CD1c-positive myeloid dendritic cell (primary cell): Measurements from ENCODE around the gene VPS37D.

Experiments
- DNase-seq: peaks from one replicate; pipeline ENCODE4 v3.0.0-alpha.2; 2016; ENCODE audit errors: extremely low spot score

The VPS37D gene

DNA sequence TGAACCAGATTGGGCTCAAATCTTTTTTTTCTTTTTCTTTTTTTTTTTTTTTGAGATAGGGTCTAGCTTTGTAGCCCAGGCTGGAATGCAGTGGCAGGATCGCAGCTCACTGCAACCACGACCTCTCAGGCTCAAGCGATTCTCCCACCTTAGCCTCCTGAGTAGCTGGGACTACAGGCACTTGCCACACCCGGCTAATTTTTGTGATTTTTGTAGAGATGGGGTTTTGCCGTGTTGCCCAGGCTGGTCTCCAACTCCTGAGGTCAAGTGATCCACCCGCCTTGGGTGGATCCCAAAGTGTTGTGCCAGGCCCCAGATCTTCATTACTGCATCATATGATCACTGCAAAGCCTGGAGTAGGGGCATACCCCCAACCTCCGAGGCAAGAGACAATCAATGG lies 12.9 kb downstream of the VPS37D start:
- no peak for DNase-seq

DNA sequence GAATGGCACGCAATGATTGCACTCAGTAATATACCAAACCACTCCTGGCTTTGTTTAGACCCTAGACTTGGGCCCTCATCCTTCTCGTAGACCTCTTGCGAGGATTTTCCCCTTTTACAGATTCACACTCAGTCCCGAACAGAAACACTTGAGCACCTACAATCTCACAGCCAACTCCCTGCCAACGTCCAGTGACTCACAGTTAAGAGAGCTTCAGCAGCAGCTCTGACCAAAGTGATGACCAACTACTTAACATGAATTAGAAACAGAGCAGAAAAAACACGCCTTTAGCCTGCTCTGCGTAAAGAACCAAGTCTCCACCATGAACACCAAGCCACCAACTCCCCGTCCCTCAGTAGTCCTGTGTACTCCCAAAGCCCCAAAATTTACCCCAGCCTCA lies 13.4 kb downstream of the VPS37D start:
- DNase-seq = no peak

DNA sequence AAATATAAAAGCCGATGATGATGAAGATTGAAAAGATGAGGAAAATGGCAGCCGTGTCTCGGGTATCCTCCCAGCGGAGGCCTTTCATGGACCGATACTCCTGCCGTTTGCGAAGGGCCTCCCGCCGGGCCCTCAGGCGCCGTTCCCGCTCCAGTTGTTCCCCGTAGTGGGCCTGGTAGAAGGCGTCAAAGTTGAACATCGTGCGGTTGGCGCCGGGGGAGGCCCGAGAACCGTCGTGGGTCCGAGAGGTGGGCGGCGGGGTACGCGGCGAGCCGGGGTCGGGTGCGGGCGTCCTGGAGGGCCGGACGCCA lies 15.1 kb downstream of the VPS37D start:
- DNase-seq = no peak

DNA sequence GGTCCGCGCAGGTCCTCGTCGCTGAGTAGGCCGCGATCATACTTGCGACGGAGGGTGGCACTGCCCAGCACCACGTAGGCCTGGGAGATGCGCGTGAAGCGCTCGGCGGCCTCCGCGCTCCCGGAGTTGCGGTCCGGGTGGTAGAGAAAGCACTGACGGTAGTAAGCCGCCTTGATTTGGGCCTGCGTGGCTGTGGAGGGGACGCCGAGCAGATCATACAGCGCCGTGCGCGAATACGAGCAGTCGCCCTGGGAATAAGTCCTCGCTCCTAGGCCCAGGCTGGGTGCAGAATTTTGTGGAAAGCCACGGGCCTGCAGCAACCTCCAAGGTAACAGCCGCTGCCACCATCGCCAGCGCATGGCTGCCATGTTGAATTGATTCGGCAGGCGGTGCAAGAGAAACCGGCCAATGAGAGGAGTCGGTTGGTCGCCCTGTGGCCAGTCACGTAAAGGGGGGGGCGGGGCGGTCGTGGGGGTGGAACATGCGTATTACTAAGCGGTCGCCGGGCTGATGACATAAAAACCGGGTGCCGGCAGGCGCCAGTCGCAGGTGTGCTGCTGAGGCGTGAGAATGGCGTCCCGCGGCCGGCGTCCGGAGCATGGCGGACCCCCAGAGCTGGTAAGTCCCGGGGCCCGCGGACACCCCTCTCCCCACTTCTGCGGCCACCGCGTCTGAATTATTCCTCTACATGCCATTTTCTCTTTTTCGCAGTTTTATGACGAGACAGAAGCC lies 15.6 kb downstream of the VPS37D start, which contains the start of the genes BUD23 and DNAJC30:
BUD23 (plus strand) TSS at position 542 of the 732 bp plus-strand sequence; CDS start at position 571, 29 bp downstream.
DNAJC30 (minus strand) TSS at position 398 of the 732 bp plus-strand sequence; CDS start at position 368, 30 bp downstream.
- DNase-seq = peak; percentile 96

DNA sequence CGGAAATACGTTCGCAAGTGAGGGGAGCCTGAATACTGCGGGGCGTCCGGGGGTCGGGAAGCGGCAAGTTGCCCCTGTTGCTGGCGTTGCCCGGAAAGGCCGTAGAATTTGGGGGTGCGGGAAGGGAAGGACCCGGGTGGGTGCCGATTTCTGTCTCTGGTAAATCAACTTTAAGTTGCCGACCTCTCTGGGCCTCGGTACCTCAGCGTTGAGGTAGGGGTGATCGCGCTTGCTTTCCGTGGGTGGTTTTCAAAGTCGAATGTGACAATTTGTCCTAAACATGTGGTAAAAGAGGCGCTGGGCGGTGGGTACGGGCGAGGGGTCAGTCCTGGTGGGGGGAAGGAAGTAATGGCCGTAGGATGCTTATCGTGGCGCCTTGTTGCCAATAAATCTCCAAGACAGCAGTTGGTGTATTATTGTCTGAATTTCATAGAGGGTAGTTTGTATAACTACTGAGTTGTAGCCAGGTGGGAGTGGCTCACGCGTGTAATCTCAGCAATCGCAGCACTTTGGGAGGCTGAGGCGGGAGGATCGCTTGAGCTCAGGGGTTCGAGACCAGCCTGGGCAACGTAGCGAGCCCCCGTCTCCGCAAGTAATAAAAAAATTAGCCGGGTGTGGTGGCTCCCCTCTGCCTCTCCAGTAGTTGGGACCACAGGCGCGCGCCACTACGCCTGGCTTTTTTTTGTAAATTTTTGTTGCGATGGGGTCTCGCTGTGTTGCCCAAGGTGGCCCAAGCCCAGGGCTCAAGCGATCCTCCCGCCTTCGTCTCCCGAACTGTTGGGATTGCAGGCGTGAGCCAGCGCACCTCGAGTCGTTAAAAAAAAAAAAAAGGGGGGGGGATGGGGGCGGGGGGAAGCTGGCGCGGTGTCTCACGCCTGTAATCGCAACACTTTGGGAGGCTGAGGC lies 16.4 kb downstream of the VPS37D start:
- no peak for DNase-seq

DNA sequence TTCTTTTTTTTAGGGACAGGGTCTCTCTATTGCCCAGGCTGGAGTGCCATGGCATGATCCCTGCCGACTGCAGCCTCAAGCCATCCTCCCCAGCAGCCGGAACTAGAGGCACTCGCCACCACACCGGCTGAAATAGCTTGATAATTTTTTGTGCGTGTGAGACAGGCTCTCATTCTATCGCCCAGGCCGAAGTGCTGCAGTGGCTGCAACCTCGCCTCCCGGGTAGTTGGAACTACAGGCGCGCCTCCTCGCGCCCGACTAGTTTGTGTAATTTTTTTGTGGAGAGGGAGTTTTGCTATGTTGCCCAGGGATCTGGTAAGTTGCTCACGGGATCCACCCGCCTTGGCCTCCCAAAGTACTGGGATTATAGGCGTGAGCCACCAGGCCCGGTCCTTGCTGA lies 17.7 kb downstream of the VPS37D start:
- no peak for DNase-seq

DNA sequence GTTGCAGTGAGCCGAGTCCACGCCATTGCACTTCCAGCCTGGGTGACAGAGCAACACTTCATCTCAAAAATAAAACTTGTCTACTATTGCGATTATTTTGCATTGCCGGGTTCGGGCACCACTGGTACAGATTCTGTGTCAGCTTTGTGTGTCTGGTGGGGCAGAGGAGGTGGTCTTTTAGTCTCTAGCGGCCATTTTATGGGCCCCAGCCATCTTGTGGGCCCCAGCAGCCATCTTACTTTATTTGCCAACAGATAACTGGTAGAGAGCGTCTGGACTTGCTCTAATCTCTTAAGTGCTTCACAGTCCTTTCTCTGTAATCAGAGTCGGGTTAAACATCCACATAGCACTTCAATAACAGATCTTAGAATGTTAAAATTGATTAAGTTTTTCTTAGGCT lies 20.7 kb downstream of the VPS37D start:
- DNase-seq = no peak

DNA sequence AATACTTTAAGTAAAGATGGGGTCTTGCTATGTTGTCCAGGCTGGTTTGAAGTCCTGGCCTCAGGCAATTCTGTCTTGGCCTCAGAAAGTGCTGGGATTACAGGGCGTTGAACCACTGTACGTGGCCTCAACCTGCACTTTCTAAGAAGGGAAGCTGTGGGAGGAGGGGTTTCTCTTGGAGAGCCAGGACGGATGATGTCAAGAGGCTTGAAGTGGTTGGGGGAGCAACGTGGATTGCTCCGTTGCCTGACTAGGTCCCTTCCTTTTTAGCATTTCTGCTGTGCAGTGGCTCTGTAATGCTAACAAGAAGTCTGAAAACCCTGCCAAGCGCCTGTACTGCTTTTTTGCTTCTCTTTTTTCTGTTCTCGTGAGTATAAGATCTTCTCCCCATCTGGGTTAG lies 23.0 kb downstream of the VPS37D start:
- DNase-seq = no peak

DNA sequence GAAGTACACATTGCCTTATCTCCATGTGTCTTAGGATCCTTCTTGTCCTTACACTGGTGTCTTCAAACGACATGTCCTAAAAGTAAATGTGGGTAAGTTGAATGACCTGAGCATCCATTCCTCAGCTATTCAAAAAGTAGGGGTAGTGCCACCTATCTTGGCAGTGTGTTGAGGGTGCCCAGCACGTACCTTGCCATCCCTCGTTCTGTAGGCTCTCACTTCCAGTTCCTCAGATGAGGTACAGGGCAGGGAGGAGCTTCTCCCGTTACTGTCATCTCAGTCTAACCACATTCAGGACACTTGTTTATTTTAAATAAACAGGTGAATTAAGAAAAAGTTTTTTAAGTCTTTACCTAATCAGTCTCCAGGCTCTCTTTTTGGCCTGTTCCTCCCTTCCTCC lies 28.7 kb downstream of the VPS37D start:
- DNase-seq = no peak

DNA sequence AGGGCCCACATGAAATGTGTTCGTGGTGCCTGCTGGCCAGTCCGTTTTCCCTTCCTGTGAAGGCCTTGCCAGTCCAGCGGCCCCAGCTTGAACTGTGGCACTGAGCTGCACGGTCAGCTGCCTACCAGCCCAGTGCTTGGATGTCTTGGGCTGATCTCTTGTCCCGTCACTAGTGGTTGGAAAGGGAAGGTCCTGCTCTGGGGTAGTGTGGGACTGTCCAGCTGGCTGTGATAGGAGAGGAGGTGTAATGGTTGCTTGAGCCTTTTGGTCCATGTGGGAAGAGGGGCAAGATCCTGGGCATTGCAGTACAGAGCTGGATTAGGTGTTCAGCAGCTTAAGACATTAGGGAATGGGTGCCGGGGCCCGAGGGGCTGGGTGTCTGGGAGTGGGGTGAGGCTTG lies 30.8 kb downstream of the VPS37D start:
- no peak for DNase-seq

DNA sequence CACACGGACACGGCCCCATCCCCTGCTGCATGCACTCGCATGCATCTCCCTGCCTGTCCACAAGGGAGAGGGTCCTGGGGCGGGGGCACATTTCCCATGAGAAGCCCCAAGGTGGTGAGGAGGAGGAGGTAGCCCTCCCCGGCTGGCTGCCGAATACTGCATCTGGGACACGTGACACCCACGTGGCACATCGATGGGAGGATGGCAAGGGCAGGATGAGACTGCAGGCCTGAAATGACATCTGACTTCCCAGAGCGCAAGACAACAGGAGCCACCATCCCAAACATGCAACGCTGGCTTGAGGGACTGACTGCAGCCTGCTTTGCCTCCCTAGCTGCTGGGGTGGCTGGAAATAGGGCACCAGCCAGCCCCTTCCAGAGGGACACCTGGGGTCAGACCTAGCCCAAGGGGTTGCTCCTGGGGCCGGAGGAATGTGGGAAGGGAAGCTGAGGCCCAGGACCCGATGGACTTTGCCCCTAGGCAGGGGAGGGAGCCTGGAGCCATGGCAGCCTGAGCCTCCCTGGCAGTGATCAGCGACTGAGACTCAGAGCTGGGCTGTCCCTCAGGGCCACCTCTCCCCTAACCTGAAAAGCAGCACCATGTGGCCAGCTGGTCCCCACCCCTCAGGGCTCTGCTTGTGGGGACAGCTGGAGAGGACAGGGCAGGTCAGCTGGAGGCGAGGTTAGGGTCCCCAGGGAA lies 31.9 kb downstream of the VPS37D start:
- DNase-seq = no peak

DNA sequence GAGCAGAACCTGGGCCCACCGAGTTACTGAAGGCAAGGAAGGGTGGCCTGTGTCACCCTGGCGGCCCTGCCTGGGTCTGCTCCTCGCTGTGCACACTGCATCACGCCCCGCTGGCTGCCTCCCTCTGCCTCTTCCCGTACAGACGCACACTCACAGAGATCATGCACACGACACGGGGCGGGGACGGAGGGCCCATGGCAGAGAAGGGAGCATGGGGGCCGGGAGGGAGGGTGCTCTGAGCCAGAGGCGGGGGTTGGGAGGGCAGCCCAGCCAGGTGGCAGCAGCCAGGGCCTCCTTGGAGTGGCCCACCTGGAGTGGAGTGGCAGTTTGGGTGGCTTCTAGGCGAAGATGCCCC lies 32.4 kb downstream of the VPS37D start:
- no peak for DNase-seq

DNA sequence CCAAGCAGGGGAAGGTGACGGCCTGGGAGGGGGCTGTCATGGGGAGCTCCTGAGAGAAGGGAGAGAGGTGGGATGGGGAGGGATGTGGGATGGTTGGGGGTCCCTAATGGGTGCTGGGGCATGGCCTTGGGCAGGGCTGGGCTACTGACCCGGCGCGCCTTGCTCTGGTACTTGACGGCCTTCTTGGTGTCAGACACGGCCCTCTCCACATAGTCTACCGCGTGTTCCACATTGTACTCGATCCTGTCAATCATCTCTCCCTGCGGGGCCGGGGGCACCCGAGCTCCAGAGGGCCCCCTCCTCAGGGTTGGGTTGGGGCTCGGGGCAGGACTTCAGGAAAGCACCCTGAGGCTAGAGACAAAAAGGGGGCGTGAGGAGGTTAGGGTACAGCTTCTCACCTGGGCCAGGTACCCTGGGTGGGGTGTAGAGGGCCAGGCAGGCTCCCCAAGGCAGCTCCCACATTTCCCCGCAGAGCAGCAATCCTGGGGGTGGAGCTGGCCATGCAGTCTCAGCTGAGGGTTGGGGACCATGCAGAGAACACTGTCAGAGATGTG lies 33.0 kb downstream of the VPS37D start:
- no peak for DNase-seq

DNA sequence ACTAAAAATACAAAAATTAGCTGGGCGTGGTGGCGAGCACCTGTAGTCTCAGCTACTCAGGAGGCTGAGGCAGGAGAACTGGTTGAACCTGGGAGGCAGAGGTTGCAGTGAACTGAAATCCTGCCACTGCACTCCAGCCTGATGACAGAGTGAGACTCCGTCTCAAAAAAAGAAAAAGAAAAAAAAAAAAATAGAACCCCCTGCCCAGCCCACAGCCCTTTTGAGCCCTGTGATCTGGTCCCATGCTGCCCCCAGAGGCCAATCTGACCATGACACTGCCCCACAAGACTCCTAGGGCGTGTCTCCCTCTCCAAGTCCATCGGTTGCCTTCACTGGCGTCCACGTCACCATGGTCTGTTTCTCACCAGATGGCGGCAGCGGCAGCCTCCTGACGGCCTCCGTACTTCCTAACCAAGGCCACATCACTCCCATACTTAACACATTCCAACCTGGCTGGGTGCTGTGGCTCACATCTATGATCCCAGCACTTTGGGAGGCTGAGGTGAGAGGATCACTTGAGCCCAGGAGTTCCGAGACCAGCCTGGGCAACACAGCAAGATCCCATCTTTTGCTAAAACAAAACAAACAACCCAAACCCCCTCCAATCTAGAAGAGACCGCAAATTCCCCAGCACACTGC lies 33.8 kb downstream of the VPS37D start:
- DNase-seq = peak; percentile 48

DNA sequence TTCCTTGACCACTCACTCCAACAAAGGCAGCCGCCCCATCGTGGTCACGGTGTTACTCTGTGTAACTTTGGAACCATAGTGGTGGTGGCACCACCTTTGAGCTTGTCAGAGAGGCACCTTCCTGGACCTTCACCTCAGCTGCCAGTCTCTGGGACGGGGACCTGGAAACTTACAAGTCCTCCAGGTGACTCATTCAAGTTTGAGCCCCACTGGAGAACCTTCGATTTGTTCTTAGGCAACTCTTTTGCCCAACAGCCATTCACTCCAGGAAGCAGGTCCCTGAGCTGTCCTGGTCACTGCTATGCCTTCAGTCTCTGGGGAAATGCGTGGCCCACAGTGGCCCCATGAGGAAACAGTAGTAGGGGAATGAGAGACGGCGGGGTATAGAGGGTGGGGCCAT lies 34.6 kb downstream of the VPS37D start:
- DNase-seq = no peak

DNA sequence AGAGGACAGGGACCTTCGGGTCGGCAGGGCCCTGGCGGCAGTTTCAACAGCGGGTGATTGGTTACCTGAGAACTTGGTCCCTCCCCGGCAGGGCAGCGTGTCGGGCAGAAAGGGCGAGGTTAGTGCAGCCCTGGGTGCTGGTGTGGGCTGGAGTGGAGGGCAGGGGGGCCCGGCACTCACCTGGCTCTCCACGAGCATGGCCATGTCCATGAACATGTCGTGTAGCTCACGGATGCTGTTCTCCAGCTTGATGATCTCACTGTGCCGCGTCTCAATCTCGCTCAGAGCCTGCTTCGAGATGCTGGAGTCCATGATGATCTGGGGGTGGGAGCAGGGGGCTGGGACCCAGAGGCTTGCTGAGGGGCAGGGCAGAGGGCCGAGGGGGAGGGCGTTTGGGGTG lies 35.0 kb downstream of the VPS37D start:
- DNase-seq = no peak

DNA sequence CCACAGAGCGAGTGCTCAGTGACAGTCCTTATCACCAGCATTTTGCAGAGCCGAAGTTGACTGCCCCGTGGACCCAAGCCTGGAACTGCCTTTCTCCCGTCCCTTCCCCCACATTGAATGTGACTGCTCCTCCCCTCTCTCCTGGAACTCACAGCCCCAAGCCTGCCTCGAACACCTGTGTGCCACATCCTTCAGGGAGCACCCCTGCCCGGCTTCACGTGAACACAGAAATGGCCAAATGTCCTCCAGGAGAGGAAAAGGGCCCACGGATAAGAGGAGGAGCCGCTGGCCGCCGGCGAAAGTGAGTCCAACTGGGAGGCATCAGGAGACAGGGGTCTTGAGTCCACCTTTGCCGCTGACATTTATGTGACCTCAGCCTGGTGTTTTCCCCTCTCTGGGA lies 35.6 kb downstream of the VPS37D start:
- no peak for DNase-seq

DNA sequence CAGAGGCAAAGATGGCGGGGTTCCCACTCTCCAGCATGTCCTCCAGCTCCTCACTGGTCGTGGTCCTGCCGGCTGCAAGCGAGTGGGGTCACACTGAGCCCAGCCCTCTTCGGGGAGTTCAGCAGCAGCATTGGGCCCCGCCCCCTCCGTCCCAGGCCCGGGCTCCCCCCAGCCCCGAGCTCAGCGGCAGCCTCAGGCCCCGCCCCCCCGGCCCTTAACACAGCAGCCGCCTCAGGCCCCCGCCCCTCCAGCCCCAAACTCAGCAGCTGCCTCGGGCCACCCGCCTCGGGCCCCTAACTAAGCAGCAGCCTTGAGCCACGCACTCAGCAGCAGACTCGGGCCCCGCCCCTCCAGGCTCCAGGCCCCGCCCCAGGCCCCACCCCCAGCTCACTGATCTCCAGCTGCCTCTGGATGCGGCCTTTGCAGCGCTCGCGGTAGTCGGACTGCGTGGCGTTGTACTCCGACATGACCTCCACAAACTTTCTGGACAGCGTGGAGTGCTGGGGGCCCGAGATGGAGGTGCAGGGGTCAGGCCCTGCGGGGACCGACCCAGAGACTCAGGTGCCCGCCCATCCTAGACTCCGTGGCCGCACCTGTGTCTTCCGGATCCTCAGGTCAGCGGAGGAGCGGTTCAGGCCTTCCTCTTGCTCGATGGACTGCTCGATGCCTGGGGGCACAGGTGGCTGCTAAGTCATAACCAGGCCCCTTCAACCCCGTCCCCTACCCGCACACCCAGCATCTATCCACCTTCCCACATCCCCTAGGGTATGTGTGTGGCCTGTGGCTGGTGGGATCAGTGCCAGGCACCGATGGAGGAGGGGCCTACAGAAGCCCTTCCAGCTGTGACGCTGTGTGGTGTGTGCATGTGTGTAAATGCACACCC lies 36.4 kb downstream of the VPS37D start:
- DNase-seq = peak; percentile 59

DNA sequence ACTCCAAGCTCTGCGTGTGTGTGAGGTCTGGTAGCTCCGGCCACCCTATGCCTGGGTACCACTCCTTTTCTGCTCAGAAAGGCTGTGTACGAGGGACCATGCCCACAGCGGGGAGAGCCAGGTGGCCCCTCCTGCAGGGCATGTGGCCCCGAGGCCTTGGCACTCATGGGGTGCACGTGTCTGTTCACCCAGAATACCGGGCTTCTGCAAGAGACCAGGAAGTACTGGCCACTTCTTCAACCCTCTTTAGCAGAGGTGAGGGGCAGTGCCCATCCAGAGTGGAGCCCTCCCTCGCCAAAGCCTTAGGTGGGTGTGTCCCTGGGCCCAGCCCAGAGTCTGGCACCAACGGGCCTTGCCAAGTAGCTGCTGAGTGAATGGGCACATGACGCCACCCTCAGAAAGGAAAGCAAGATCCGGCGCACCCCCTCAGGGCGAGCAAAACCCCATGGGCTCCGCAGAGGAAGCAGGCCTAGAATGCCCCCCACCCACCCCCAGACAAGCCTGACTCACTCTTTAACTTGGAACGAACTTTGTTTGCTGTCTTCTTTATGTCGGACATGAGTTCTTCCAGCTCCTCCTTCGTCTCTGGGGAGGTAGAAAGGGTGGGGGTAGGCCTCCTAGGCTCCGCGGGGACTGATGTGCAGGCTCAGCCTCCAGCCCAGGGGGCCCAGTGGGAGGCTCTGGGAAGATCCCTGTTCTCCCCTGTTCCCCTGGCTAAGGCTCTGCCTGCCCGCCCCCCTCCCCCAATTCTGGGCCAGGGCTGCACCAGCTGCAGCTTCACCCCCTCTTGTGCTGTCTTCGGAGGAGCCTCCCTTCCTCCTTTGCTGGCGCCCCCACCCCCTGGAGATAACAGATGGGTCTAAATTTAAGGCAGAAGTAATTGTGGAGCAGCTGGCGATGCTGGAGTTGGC lies 37.3 kb downstream of the VPS37D start:
- DNase-seq = no peak

DNA sequence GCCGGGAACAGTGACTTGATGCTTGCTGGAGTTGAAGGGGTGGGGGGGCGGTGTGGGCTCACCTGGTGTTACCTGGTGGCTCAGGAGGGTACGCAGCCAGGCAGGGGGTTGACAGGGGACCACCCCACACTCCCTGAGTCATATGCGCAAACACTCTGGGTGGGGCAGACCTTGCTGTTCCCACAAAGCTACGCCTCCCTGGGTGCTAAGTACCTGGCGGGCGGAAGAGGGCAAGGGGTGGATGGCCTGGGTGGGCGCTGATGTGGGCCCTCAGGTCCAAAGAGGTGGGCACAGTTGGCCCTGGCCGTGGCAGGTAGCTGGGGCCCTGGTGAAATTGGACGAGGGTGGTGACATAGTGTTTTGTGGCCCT lies 37.9 kb downstream of the VPS37D start:
- DNase-seq = no peak
